NK-92 (cell line): ENCODE data around the gene GALNT9.
"Not testable (repeated sequence)": the region's sequence is repeated elsewhere in the genome, so short reads cannot be mapped to it uniquely, and the experiment has no call there.

Experiments used
- DNase-seq: peaks from one replicate; lab custom pipeline; 2025; ENCODE audit not compliant: unreplicated experiment; lab: John Stamatoyannopoulos, UW

Gene GALNT9

GRCh38 chr12:132267873-132268272 lies 61.5 kb downstream of the GALNT9 start:
- DNase-seq = no peak

GRCh38 chr12:132266802-132267201 lies 62.6 kb downstream of the GALNT9 start:
- DNase-seq = no peak

- no peak for DNase-seq
Measured at GRCh38 chr12:132266370-132266769, 63.0 kb downstream of the GALNT9 start.

- DNase-seq = not testable (repeated sequence)
Measured at GRCh38 chr12:132265822-132266221, 63.6 kb downstream of the GALNT9 start.

- DNase-seq = no peak
Measured at GRCh38 chr12:132265056-132265800, 64.2 kb downstream of the GALNT9 start.

GRCh38 chr12:132264086-132265010 lies 65.0 kb downstream of the GALNT9 start:
- DNase-seq = no peak

GRCh38 chr12:132263451-132264049 lies 65.8 kb downstream of the GALNT9 start:
- no peak for DNase-seq

GRCh38 chr12:132263061-132263360 lies 66.4 kb downstream of the GALNT9 start:
- DNase-seq = no peak

- no peak for DNase-seq
Measured at GRCh38 chr12:132262256-132263060, 66.9 kb downstream of the GALNT9 start.

GRCh38 chr12:132261328-132262138 lies 67.9 kb downstream of the GALNT9 start:
- DNase-seq = no peak

GRCh38 chr12:132260721-132261120 lies 68.7 kb downstream of the GALNT9 start:
- no peak for DNase-seq

GRCh38 chr12:132259872-132260695 lies 69.3 kb downstream of the GALNT9 start:
- no peak for DNase-seq

GRCh38 chr12:132259364-132259871 lies 70.0 kb downstream of the GALNT9 start:
- DNase-seq = no peak

- no peak for DNase-seq
Measured at GRCh38 chr12:132258543-132258942, 70.8 kb downstream of the GALNT9 start.

GRCh38 chr12:132257955-132258490 lies 71.4 kb downstream of the GALNT9 start:
- no peak for DNase-seq

GRCh38 chr12:132257206-132257954 lies 72.0 kb downstream of the GALNT9 start:
- no peak for DNase-seq

GRCh38 chr12:132256646-132257045 lies 72.7 kb downstream of the GALNT9 start:
- no peak for DNase-seq

GRCh38 chr12:132255642-132256041 lies 73.7 kb downstream of the GALNT9 start:
- DNase-seq = no peak
